Mesodermal cell (in vitro differentiated cells): Measurements from ENCODE around the gene ZFX.
"Not testable (repeated sequence)": the region's sequence is repeated elsewhere in the genome, so short reads cannot be mapped to it uniquely, and the experiment has no call there.

Experiments used
- H3K27ac ChIP-seq: 2 replicates; pipeline ENCODE4 v1.7.0; 2013; ENCODE audit warnings: mild to moderate bottlenecking, low read depth, low read length, moderate library complexity; ENCODE audit not compliant: severe bottlenecking
- H3K36me3 ChIP-seq: 2 replicates; pipeline ENCODE4 v1.7.1; 2013; ENCODE audit warnings: mild to moderate bottlenecking, low read length, moderate library complexity; ENCODE audit not compliant: control insufficient read depth, insufficient read depth
- H3K4me1 ChIP-seq: one replicate; pipeline ENCODE4 v1.7.1; 2013; ENCODE audit warnings: mild to moderate bottlenecking, low read length; ENCODE audit not compliant: insufficient read depth, control insufficient read depth, poor library complexity, severe bottlenecking
- H3K4me3 ChIP-seq: 2 replicates; pipeline ENCODE4 v1.7.0; 2013; ENCODE audit warnings: low read length, control low read depth, mild to moderate bottlenecking; ENCODE audit not compliant: insufficient read depth, poor library complexity, severe bottlenecking; ENCODE audit errors: extremely low read depth
- H3K9me3 ChIP-seq: 2 replicates; pipeline ENCODE4 v1.7.1; 2013; ENCODE audit warnings: mild to moderate bottlenecking, low read length, moderate library complexity; ENCODE audit not compliant: control insufficient read depth
- WGBS, 2 experiments: methylation state at CpG; one replicate each; pipeline ENCODE4 v1.1.5; 2013; ENCODE audit warnings: missing lambda C conversion rate in 2 of 2; ENCODE audit not compliant: insufficient coverage in 2 of 2; 5-methylcytosine and 5-hydroxymethylcytosine counted together

ZFX gene

GRCh38 chrX:24153178-24153795 is 3.8 kb downstream of the ZFX start:
- Histone ChIP-seq H3K9me3 (no peaks in the 10 kb centered on the region), H3K36me3 (peaks cover 22% of the 10 kb centered on the region), H3K4me3 (no peak overlapping the region), H3K27ac (no peak overlapping the region), H3K4me1 (peaks cover 14% of the 10 kb centered on the region)
- 50% methylated on average over 3 of the region's 4 CpGs; no CpG with 5 or more reads in 1 of the 2 experiments for WGBS, 2 experiments

GRCh38 chrX:24153796-24154189 is 4.3 kb downstream of the ZFX start:
- Histone ChIP-seq H3K36me3 (peaks cover 22% of the 10 kb centered on the region), H3K4me1 (peaks cover 14% of the 10 kb centered on the region), H3K27ac (no peak overlapping the region), H3K9me3 (no peaks in the 10 kb centered on the region), H3K4me3 (no peak overlapping the region)
- no CpG with 5 or more reads among the region's 2 CpGs for WGBS, 2 experiments

GRCh38 chrX:24154490-24155034 is 5.0 kb downstream of the ZFX start:
- no peak overlapping the region for H3K27ac ChIP-seq
- peaks cover 14% of the 10 kb centered on the region for H3K4me1 ChIP-seq
- no CpG with 5 or more reads among the region's 8 CpGs for WGBS, 2 experiments
- H3K36me3 ChIP-seq: peaks cover 22% of the 10 kb centered on the region
- H3K4me3 ChIP-seq: no peak overlapping the region
- H3K9me3 ChIP-seq: no peaks in the 10 kb centered on the region

GRCh38 chrX:24155747-24156146 is 6.2 kb downstream of the ZFX start:
- not testable (repeated sequence) for H3K27ac ChIP-seq, H3K4me3 ChIP-seq, H3K9me3 ChIP-seq
- H3K4me1 ChIP-seq: peaks cover 14% of the 10 kb centered on the region
- WGBS, 2 experiments: 93 to 96% methylated on average over 3 to 5 of the region's 7 CpGs
- peaks cover 22% of the 10 kb centered on the region for H3K36me3 ChIP-seq

GRCh38 chrX:24156177-24156576 is 6.6 kb downstream of the ZFX start:
- no CpG with 5 or more reads among the region's 4 CpGs for WGBS, 2 experiments
- Histone ChIP-seq H3K4me3 (no peak overlapping the region), H3K27ac (no peak overlapping the region), H3K9me3 (no peaks in the 10 kb centered on the region), H3K36me3 (peaks cover 22% of the 10 kb centered on the region), H3K4me1 (peaks cover 14% of the 10 kb centered on the region)

- WGBS, 2 experiments: 50 to 86% methylated on average over 1 to 2 of the region's 4 CpGs
- H3K36me3 ChIP-seq: peaks cover 12% of the 10 kb centered on the region
- H3K4me1 ChIP-seq: peaks cover 4% of the 10 kb centered on the region
- no peaks in the 10 kb centered on the region for H3K9me3 ChIP-seq
- H3K27ac ChIP-seq: no peak overlapping the region
- no peak overlapping the region for H3K4me3 ChIP-seq
These were observed 9.4 kb downstream of the ZFX start for GRCh38 chrX:24158881-24159280.

GRCh38 chrX:24166078-24166477 is 16.5 kb downstream of the ZFX start:
- no CpG with 5 or more reads among the region's 2 CpGs for WGBS, 2 experiments
- no peak overlapping the region for H3K27ac ChIP-seq
- H3K36me3 ChIP-seq: peaks cover 4% of the 10 kb centered on the region
- H3K4me1 ChIP-seq: no peaks in the 10 kb centered on the region
- H3K4me3 ChIP-seq: no peak overlapping the region
- H3K9me3 ChIP-seq: no peaks in the 10 kb centered on the region

- peaks cover 12% of the 10 kb centered on the region for H3K36me3 ChIP-seq
- no peaks in the 10 kb centered on the region for H3K9me3 ChIP-seq
- H3K4me3 ChIP-seq: no peak overlapping the region
- no peaks in the 10 kb centered on the region for H3K4me1 ChIP-seq
- H3K27ac ChIP-seq: no peak overlapping the region
These were observed 18.4 kb downstream of the ZFX start for GRCh38 chrX:24167719-24168472.

GRCh38 chrX:24168807-24169206 is 19.3 kb downstream of the ZFX start:
- Histone ChIP-seq H3K4me3 (no peak overlapping the region), H3K4me1 (no peaks in the 10 kb centered on the region), H3K27ac (no peak overlapping the region), H3K36me3 (peaks cover 20% of the 10 kb centered on the region), H3K9me3 (no peaks in the 10 kb centered on the region)
- WGBS, 2 experiments: 92 to 100% methylated on average over 1 to 2 of the region's 5 CpGs

GRCh38 chrX:24169211-24169610 is 19.7 kb downstream of the ZFX start:
- Histone ChIP-seq H3K27ac (no peak overlapping the region), H3K4me1 (no peaks in the 10 kb centered on the region), H3K36me3 (peaks cover 24% of the 10 kb centered on the region), H3K9me3 (no peaks in the 10 kb centered on the region), H3K4me3 (no peak overlapping the region)
- 94 to 100% methylated on average over 2 of the region's 3 CpGs for WGBS, 2 experiments
